ENCODE results near the gene TRIP12.
"Not testable (repeated sequence)": the region's sequence is repeated elsewhere in the genome, so short reads cannot be mapped to it uniquely, and the experiment has no call there.

TRIP12 gene
- total RNA-seq: 247 to 495 (median 414) reads per million in 9 experiments

DNA sequence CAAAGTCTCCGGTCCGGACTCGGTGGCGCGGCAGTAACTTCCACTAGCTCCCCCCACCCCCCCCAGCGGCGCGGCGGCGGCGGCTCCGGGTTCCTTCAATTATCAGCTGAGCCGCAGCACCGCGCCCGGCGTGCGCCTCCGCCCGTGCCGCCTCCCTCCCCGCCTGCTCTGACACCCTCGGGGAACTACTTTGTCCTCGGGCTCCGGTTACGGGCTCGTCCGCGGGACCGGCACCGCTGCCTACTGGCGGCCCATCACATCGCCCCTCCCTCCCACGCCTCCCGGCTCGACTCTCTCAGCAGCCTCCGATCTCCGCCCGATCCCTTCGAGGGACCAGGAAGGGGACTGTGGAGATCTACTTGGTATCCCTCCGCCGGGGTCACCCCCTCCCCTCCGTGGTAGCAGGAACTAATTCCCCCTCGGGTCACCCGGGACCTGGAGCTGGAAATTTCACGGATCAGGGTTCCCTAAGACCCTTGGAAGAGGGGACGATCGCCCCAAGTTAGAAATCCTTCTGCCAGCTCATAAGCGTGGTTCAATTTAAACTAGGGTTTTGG is at the start of gene TRIP12:
TSS of gene TRIP12 (minus strand) at position 118 of the 557 bp plus-strand sequence. CDS start 41,930 bp downstream, outside the sequence.
- no peaks in the 10 kb centered on the region for H3K9me3 Mint-ChIP-seq
- peaks cover 26 to 34% of the 10 kb centered on the region in 2 donors for H3K4me1 Mint-ChIP-seq (ENCODE audit: low read depth in 2 of 2)
- ATAC-seq (replicated peaks) (peak; percentile 71), DNase-seq (peak; percentile 83 to 94 (median 85))
- H3K36me3 Mint-ChIP-seq (ENCODE audit: insufficient read depth): peaks cover 35% of the 10 kb centered on the region
- H3K4me3 Mint-ChIP-seq: peak within 1 kb of the TSS; percentile 99 to 100
- H3K27me3 Mint-ChIP-seq: no peaks in the 10 kb centered on the region
- peak within 1 kb of the TSS; percentile 95 to 100 for H3K27ac Mint-ChIP-seq

DNA sequence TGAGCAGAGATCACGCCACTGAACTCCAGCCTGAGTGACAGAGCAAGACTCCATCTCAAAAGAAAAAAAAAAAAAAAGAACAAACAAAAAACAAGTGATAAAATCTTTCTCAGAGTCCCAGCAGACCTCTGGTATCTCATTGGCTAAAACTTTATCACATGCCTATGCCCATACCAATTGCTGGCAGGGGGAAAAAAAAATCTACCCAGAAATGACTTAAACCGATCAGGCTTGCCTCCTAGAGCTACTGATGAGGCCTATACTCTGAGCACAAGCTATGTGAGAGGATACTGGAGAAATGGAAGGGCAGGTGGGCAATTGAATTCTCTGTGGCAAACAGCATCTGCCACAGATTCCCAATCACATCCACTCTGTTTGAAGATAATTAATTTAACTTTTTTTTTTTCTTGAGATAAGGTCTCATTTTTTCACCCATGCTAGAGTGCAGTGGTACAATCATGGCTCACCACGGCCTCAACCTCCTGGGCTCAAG is 49.5 kb upstream of the TRIP12 start:
- Mint-ChIP-seq H3K27me3 (no peaks in the 10 kb centered on the region), H3K9me3 (no peaks in the 10 kb centered on the region), H3K4me3 (no peak overlapping the region), H3K27ac (no peak overlapping the region), H3K36me3 (ENCODE audit: insufficient read depth) (no peaks in the 10 kb centered on the region), H3K4me1 (ENCODE audit: low read depth in 2 of 2) (no peaks in the 10 kb centered on the region)
- DNase-seq (no peak), ATAC-seq (replicated peaks) (no peak)

DNA sequence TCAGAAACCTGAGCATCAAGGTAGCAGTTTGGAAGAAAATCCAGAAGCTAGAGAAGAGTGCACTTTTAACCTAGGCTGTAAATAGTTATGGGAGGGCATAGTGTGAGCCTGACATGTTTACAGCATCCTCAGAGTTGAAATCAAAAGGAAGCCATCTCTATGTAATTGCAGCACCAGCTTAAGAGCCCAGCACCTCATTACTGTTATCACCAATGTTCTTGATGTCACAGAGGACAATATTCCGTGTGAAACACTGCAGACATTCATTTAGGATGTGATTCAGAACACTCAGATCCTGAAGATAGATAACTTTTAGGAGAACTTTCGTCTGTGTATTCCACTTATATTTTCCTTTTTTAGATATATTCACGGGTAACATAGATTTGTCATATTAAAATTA is 48.6 kb upstream of the TRIP12 start:
- no peaks in the 10 kb centered on the region for H3K27me3 Mint-ChIP-seq
- ATAC-seq (replicated peaks): no peak
- H3K36me3 Mint-ChIP-seq (ENCODE audit: insufficient read depth): no peaks in the 10 kb centered on the region
- H3K4me3 Mint-ChIP-seq: no peak overlapping the region
- no peak overlapping the region for H3K27ac Mint-ChIP-seq
- no peaks in the 10 kb centered on the region for H3K4me1 Mint-ChIP-seq (ENCODE audit: low read depth in 2 of 2)
- H3K9me3 Mint-ChIP-seq: no peaks in the 10 kb centered on the region
- DNase-seq: no peak

DNA sequence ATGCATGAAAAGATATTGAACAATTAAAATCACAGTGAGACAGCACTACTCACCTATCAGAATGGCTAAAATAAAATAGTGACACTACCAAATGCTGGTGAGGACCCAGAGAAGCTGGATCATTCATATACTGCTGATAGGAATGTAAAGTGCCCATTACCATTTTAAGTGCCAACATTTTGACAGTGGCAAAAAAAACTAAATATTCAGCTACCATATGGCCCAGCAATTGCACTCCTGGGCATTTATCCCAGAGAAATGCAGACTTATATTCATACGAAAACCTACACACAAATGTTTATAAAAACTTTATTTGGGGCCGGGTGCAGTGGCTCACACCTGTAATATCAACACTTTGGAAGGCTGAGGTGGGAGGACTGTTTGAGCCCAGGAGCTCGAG is 48.1 kb upstream of the TRIP12 start:
- no peaks in the 10 kb centered on the region for H3K4me1 Mint-ChIP-seq (ENCODE audit: low read depth in 2 of 2)
- H3K27ac Mint-ChIP-seq: no peak overlapping the region
- H3K4me3 Mint-ChIP-seq: no peak overlapping the region
- no peaks in the 10 kb centered on the region for H3K9me3 Mint-ChIP-seq
- ATAC-seq (replicated peaks): no peak
- no peaks in the 10 kb centered on the region for H3K36me3 Mint-ChIP-seq (ENCODE audit: insufficient read depth)
- H3K27me3 Mint-ChIP-seq: no peaks in the 10 kb centered on the region
- DNase-seq: no peak

DNA sequence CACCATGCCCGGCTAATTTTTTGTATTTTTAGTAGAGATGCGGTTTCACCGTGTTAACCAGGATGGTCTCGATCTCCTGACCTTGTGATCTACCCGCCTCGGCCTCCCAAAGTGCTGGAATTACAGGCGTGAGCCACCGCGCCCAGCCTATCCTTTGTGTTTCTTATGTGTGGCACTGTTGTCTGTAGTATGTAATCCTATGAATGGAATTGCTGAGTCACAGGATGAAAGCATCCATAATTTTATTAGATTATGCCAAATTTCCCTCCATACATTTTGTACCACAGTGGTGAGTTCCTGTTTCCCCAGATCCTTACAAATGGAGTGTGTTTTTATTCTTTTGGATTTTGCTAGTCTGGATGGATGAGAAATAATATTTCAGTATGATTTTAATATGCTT is 41.8 kb upstream of the TRIP12 start:
- H3K27me3 Mint-ChIP-seq; H3K4me3 Mint-ChIP-seq; H3K27ac Mint-ChIP-seq; H3K36me3 Mint-ChIP-seq (ENCODE audit: insufficient read depth); H3K4me1 Mint-ChIP-seq (ENCODE audit: low read depth in 2 of 2); DNase-seq; H3K9me3 Mint-ChIP-seq; ATAC-seq (replicated peaks): not testable (repeated sequence)

DNA sequence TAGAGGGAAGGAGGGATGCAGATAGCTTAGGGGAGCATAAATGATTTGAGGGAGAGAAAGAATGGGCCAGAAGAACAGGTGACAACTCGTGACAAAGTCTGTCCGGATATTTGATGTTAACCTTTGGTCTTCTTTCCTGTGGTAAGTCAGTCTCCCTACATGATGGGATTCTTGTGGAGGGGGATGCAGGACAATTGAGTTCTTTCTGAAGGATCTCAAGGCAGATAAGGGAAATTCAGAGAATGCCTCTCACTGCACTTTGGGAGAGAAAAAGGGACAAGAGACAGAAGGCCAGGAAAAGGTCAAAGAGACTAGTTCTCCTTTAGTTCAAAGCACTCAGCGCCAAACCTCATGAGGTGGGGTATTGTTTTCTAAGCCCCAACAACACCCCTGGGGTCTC is 34.7 kb upstream of the TRIP12 start:
- ATAC-seq (replicated peaks): no peak
- no peak for DNase-seq
- no peaks in the 10 kb centered on the region for H3K4me1 Mint-ChIP-seq (ENCODE audit: low read depth in 2 of 2)
- H3K4me3 Mint-ChIP-seq: no peak overlapping the region
- no peaks in the 10 kb centered on the region for H3K9me3 Mint-ChIP-seq
- no peaks in the 10 kb centered on the region for H3K36me3 Mint-ChIP-seq (ENCODE audit: insufficient read depth)
- H3K27me3 Mint-ChIP-seq: no peaks in the 10 kb centered on the region
- no peak overlapping the region for H3K27ac Mint-ChIP-seq

DNA sequence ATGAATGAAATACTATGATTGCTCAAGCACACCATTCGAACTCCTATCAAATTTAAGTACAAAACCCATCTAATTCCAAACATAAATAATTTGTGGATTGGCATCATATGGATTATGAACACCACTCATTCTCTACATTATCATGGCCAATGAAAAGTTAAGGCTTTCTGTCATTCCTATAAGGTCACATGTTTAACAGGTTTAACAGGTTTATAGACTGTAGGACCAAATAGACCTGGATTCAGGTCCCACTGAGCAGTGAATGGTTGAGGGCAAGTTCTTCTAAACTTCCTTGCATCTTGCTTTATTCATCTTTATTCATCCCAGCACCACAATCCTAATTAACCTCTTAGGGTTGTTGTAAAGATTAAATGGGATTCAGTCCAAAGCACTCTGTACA is 33.9 kb upstream of the TRIP12 start:
- Mint-ChIP-seq H3K27me3 (no peaks in the 10 kb centered on the region), H3K4me3 (no peak overlapping the region), H3K36me3 (ENCODE audit: insufficient read depth) (no peaks in the 10 kb centered on the region), H3K4me1 (ENCODE audit: low read depth in 2 of 2) (no peaks in the 10 kb centered on the region), H3K9me3 (no peaks in the 10 kb centered on the region), H3K27ac (no peak overlapping the region)
- DNase-seq: no peak
- no peak for ATAC-seq (replicated peaks)

DNA sequence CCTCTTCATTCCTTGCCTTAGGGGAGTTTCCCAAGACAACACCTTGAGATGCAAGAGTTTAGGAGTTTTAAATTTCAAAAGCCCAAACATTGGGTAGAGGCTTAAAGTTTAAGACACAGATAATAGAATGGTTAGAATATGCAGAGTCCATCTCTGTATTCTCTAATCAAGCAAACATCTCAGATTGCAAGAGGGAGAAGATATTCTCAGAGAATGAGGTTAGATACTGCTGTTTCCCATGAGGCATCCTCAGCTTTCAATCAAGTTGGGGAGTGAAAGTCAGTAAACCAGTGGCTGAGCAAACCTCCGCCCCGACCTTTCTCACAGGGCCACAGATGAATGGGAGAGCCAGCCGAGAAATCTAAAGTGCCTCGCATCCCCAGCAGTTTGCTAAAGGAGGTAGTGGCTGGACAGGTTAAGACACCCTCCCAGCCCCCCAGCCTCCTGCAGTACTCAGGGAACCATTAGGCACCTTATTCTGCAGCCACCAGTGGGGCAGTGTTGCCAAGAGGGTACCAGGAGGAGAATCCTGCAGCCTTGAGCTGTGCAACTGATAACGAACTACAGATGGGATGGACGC is 30.5 kb upstream of the TRIP12 start:
- DNase-seq (no peak), ATAC-seq (replicated peaks) (no peak)
- H3K27me3 Mint-ChIP-seq: no peaks in the 10 kb centered on the region
- no peaks in the 10 kb centered on the region for H3K4me1 Mint-ChIP-seq (ENCODE audit: low read depth in 2 of 2)
- H3K4me3 Mint-ChIP-seq: no peak overlapping the region
- H3K36me3 Mint-ChIP-seq (ENCODE audit: insufficient read depth): peaks cover 3% of the 10 kb centered on the region
- no peaks in the 10 kb centered on the region for H3K9me3 Mint-ChIP-seq
- no peak overlapping the region for H3K27ac Mint-ChIP-seq

DNA sequence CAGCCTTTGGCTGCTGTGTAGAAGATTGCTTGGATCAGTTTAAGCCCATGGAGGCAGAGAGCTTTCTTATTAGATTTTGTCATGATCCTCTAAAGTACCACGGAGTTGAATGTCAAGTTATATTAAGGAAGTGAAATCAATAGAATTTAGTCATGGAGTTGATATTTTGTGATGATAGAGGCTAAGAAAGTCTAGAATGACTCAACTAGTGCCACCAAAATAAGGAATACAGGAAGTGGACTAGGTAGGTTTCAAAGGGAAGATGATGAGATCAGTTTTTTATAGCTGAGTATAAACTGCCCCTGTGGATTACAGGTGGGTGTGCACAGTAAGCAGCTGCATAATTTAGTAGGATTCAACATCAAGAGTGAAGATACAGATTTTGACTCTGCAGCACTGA is 25.7 kb upstream of the TRIP12 start:
- DNase-seq: no peak
- Mint-ChIP-seq H3K27ac (no peak overlapping the region), H3K36me3 (ENCODE audit: insufficient read depth) (peaks cover 3% of the 10 kb centered on the region)

DNA sequence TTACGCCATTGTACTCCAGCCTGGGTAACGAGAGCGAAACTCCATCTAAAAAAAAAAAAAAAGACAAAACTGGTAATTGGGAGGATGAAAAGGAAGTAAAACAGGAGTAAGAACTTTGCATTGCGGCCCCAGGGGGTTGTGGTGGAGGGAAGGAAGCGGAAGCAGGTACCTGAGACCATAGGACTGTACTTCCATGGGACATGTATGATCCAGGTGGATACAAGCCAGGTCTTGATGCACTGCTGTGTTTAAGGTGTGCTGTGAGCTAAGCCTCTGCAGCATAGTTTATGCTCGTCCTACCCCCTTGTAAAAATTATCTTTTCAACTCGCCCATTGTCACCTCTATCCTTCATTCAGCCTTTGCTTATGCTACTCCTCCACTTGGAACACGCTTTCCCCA is 24.2 kb upstream of the TRIP12 start:
- Mint-ChIP-seq H3K9me3 (no peaks in the 10 kb centered on the region), H3K27ac (no peak overlapping the region), H3K4me1 (ENCODE audit: low read depth in 2 of 2) (peaks cover 4 to 8% of the 10 kb centered on the region in 2 donors), H3K4me3 (no peak overlapping the region), H3K36me3 (ENCODE audit: insufficient read depth) (peaks cover 3% of the 10 kb centered on the region), H3K27me3 (no peaks in the 10 kb centered on the region)
- ATAC-seq (replicated peaks) (no peak), DNase-seq (no peak)

More for the DNA sequence above, 25.7 kb upstream of the TRIP12 start:
- Mint-ChIP-seq H3K4me1 (ENCODE audit: low read depth in 2 of 2) (peaks cover 4 to 8% of the 10 kb centered on the region in 2 donors), H3K9me3 (no peaks in the 10 kb centered on the region), H3K4me3 (no peak overlapping the region), H3K27me3 (no peaks in the 10 kb centered on the region)
- ATAC-seq (replicated peaks): no peak

DNA sequence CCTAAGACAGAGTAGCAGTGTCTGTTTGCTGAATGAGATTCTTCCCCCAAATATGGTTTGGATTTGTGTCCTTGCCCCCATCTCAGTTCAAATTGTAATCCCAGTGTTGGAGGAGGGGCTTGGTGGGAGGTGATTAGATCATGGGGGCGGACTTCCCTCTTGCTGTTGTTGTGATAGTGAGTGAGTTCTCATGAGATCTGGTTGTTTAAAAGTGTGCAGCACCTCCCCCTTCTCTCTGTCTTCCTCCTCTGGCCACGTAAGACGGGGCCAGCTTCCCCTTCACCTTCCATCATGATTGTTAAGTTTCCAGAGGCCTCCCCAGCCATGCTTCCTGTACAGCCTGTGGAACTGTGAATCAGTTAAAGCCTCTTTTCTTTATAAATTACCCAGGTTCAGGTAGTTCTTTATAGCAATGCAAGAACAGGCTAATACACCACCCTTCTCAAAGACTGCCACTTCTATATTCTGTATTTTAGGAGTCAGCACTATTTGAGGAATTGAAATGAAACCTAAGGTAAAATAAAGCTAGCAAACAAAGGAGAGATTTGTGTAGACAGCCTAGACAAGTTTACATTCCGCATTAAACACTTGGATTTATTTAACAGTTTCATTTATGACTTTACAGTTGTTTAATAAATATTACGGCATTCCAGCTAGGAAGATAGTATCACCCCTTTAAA is 22.1 kb upstream of the TRIP12 start:
- Mint-ChIP-seq H3K27me3 (no peaks in the 10 kb centered on the region), H3K9me3 (no peaks in the 10 kb centered on the region), H3K4me1 (ENCODE audit: low read depth in 2 of 2) (peaks cover 4 to 8% of the 10 kb centered on the region in 2 donors), H3K4me3 (no peak overlapping the region), H3K27ac (no peak overlapping the region), H3K36me3 (ENCODE audit: insufficient read depth) (no peaks in the 10 kb centered on the region)
- DNase-seq (no peak), ATAC-seq (replicated peaks) (no peak)

DNA sequence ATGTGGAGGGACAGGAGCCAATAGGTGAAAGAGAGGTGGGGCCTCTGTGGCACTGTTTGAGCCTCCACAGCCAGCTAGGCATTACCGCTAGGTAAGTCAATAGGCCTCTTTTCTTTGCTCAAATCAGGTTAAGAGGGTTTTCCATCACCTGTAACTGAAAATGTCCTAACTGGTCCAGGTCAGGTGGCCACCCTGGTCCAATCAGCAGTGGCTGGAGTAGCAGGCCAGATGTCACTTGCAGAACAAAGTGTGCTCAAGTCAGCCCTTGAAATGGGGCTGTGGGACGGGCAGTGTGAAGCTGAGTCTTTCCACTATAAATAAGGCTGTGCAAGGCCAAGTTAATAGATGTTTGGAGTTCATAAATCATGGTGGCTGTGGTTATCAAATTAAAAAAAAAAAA is 21.4 kb upstream of the TRIP12 start:
- no peaks in the 10 kb centered on the region for H3K9me3 Mint-ChIP-seq
- H3K4me3 Mint-ChIP-seq: no peak overlapping the region
- no peaks in the 10 kb centered on the region for H3K27me3 Mint-ChIP-seq
- H3K36me3 Mint-ChIP-seq (ENCODE audit: insufficient read depth): no peaks in the 10 kb centered on the region
- H3K27ac Mint-ChIP-seq: no peak overlapping the region
- H3K4me1 Mint-ChIP-seq (ENCODE audit: low read depth in 2 of 2): peaks cover 4 to 8% of the 10 kb centered on the region in 2 donors
- no peak for DNase-seq
- no peak for ATAC-seq (replicated peaks)

DNA sequence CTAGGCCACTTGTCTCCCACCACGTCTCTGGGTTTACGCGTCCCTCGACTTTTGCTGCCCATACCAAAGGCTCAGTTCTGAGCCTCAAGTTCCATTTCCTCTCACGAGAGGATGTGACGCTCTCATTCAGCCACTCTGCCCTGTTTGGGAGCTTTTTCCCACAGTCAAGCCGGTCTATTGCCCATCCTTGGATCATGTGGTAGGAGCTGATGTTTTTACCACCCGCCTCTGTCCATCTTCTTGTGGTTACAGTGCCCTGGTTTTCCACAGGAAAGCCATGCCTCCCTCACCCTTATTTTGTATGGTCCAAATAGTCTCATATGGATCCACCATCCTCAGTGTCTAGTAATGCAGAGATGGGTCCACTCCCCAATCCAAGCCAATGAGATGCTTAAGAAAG is 20.9 kb upstream of the TRIP12 start:
- H3K27me3 Mint-ChIP-seq: no peaks in the 10 kb centered on the region
- no peaks in the 10 kb centered on the region for H3K9me3 Mint-ChIP-seq
- H3K27ac Mint-ChIP-seq: no peak overlapping the region
- peaks cover 4 to 8% of the 10 kb centered on the region in 2 donors for H3K4me1 Mint-ChIP-seq (ENCODE audit: low read depth in 2 of 2)
- no peak overlapping the region for H3K4me3 Mint-ChIP-seq
- no peak for ATAC-seq (replicated peaks)
- no peaks in the 10 kb centered on the region for H3K36me3 Mint-ChIP-seq (ENCODE audit: insufficient read depth)
- no peak for DNase-seq

DNA sequence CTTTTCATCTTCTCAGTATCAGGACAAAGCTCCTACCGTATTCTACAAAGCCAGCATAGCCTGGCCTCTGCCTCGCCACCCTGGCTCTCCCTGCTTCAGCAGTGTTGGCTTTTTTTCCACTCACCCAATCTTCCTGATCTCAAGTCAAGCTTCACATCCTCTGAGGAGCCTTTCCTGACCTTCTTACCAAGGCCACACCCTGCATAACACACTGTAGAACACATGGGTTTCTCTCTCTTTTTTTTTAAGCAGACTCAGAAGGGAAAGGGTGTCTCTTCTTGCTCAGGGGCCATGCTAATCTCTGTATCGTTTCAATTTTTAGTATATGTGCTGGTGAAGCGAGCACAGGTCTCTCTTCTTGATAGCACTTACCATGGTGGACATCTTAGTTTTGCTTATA is 15.7 kb upstream of the TRIP12 start:
- no peak for ATAC-seq (replicated peaks)
- H3K4me1 Mint-ChIP-seq (ENCODE audit: low read depth in 2 of 2): no peaks in the 10 kb centered on the region

More for the DNA sequence above, 15.7 kb upstream of the TRIP12 start:
- Mint-ChIP-seq H3K36me3 (ENCODE audit: insufficient read depth) (no peaks in the 10 kb centered on the region), H3K27ac (no peak overlapping the region), H3K4me3 (no peak overlapping the region), H3K9me3 (no peaks in the 10 kb centered on the region), H3K27me3 (no peaks in the 10 kb centered on the region)
- DNase-seq: no peak
